Measurements from ENCODE around the gene ARHGAP4. TPM values are rescaled to one million over a fixed set of nuclear protein-coding genes. Genes with fewer than 3 reads are reported as not detected.

The ARHGAP4 gene
- total RNA-seq, 1 experiment from 2014 or later = 67.4 TPM

DNA sequence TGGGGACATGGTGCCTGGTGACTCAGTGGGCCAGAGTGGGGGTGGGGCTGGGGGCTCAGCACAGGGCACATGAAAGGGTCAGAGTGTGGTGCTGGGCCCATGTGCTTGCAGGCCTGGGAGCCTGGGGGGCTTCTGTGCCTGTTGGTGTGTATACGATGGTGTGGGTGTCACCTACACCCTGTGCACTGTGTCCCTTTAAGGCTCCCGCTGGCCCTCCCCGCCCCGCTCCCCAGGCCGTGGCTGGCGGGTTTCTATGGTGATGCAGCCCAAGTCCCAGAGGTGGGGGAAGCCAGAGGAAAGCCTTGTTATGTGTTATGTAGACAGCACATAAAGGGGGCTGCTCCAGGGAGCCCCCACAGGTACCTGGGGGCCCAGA is 45.6 kb downstream of the ARHGAP4 start:
- no peak for DNase-seq (ENCODE audit: low read depth, low spot score)
- ChIA-PET POLR2A (no interaction called here), RAD21 (ENCODE audit: low non-redundant PET in 1 of 2, low total read pairs in 2 of 2, uncharacterized antibody in 2 of 2, unreplicated experiment in 2 of 2) (no interaction called here), CTCF (no interaction called here)
- Histone ChIP-seq H3K27ac (ENCODE audit: low read depth, low read length) (no peak overlapping the region), H3K36me3 (ENCODE audit: control insufficient read depth in 1 of 2, insufficient read depth in 2 of 2, low read length in 2 of 2) (no peaks in the 10 kb centered on the region), H4K20me1 (ENCODE audit: insufficient read depth) (no peaks in the 10 kb centered on the region), H3K9me2 (ENCODE audit: insufficient read depth) (no peaks in the 10 kb centered on the region), H2AFZ (ENCODE audit: low read depth, low read length, poor library complexity, severe bottlenecking) (no peak overlapping the region), H3K9ac (ENCODE audit: low read length) (no peak overlapping the region), H3K9me3 (ENCODE audit: control insufficient read depth in 1 of 2, insufficient read depth in 1 of 2, low read depth in 1 of 2, low read length in 2 of 2) (no peaks in the 10 kb centered on the region), H3K27me3 (ENCODE audit: insufficient read depth, low read length) (no peaks in the 10 kb centered on the region), H3K4me2 (ENCODE audit: low read length) (no peak overlapping the region), H3K79me2 (ENCODE audit: insufficient read depth, low read length) (no peaks in the 10 kb centered on the region), H3K4me3 (replicated peaks in 1 of 2; ENCODE audit: low read depth in 1 of 2, low read length in 2 of 2) (no peak overlapping the region), H3K4me1 (ENCODE audit: control insufficient read depth in 1 of 2, insufficient read depth in 2 of 2, low read length in 2 of 2) (peaks cover 7 to 32% of the 10 kb centered on the region in 2 experiments; a peak in 3 of 4 replicates)
- BruUV-seq (replicated peaks) = no TSS peak
- intact Hi-C loops (cut with micrococcal nuclease) = no loop called here
- no peak for TF ChIP-seq EZH2phosphoT487 (IDR thresholded peaks at IDR 0.05; ENCODE audit: borderline replicate concordance)
- TF ChIP-seq EZH2 (IDR thresholded peaks at IDR 0.05) = no peak
- TF ChIP-seq, protein P1, sequence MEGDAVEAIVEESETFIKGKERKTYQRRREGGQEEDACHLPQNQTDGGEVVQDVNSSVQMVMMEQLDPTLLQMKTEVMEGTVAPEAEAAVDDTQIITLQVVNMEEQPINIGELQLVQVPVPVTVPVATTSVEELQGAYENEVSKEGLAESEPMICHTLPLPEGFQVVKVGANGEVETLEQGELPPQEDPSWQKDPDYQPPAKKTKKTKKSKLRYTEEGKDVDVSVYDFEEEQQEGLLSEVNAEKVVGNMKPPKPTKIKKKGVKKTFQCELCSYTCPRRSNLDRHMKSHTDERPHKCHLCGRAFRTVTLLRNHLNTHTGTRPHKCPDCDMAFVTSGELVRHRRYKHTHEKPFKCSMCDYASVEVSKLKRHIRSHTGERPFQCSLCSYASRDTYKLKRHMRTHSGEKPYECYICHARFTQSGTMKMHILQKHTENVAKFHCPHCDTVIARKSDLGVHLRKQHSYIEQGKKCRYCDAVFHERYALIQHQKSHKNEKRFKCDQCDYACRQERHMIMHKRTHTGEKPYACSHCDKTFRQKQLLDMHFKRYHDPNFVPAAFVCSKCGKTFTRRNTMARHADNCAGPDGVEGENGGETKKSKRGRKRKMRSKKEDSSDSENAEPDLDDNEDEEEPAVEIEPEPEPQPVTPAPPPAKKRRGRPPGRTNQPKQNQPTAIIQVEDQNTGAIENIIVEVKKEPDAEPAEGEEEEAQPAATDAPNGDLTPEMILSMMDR (IDR thresholded peaks at IDR 0.05 in 2 of 3, conservative IDR thresholded peaks at IDR 0.05 in 1 of 3; ENCODE audit: borderline replicate concordance in 1 of 3, insufficient read depth in 1 of 3, low read depth in 2 of 3, low read length in 2 of 3) = no peak
- no peak for TF ChIP-seq JUND (IDR thresholded peaks at IDR 0.05)
- TF ChIP-seq POLR2A (IDR thresholded peaks at IDR 0.05; ENCODE audit: borderline replicate concordance, extremely low read depth, insufficient read depth, insufficient read length) = no peak
- no peak for TF ChIP-seq CBX3 (IDR thresholded peaks at IDR 0.05; ENCODE audit: low read depth)
- ATAC-seq = no peak

DNA sequence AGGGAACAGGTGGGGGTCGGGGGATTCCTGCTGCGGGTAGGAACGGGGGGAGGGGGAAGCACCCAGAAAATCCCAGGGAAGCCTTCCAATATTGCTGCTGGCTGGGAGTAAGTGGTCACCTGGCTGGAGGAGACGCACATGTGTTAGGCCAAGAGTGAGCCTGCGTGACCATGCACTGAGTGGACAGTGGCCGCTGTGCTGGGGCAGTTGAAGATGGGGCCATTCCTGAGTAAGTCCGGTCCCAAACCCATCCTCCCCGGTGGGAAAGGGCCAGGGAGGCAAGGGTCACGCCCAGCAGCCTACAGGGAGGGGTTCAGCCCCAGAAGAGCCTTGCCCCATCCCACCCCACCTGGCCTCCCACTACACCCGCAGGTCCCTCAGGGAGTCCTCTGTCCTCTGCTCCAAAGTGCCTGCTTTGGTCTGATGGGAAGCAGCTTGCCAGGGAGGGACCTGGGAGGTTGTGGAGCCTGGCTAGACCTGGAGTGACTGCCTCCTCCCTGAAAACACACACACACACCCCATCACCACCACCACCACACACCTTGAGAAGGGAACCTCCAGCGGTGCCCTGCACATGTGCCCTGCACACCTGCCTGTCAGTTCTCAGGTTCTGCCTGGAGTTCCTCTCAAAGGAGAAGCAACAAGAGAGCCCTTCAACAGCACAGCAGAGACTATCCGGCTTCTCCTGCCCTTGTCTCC is 46.2 kb downstream of the ARHGAP4 start:
- ChIA-PET POLR2A (no interaction called here), CTCF (no interaction called here), RAD21 (ENCODE audit: low non-redundant PET in 1 of 2, low total read pairs in 2 of 2, uncharacterized antibody in 2 of 2, unreplicated experiment in 2 of 2) (no interaction called here)
- intact Hi-C loops (cut with micrococcal nuclease) = no loop called here
- Histone ChIP-seq H3K9me2 (ENCODE audit: insufficient read depth) (no peaks in the 10 kb centered on the region), H3K4me1 (ENCODE audit: control insufficient read depth in 1 of 2, insufficient read depth in 2 of 2, low read length in 2 of 2) (peaks cover 6 to 27% of the 10 kb centered on the region in 2 experiments; a peak in 3 of 4 replicates), H3K4me3 (replicated peaks in 1 of 2; ENCODE audit: low read depth in 1 of 2, low read length in 2 of 2) (no peak overlapping the region), H4K20me1 (ENCODE audit: insufficient read depth) (no peaks in the 10 kb centered on the region), H2AFZ (ENCODE audit: low read depth, low read length, poor library complexity, severe bottlenecking) (no peak overlapping the region), H3K9ac (ENCODE audit: low read length) (no peak overlapping the region), H3K36me3 (ENCODE audit: control insufficient read depth in 1 of 2, insufficient read depth in 2 of 2, low read length in 2 of 2) (no peaks in the 10 kb centered on the region), H3K9me3 (ENCODE audit: control insufficient read depth in 1 of 2, insufficient read depth in 1 of 2, low read depth in 1 of 2, low read length in 2 of 2) (no peaks in the 10 kb centered on the region), H3K79me2 (ENCODE audit: insufficient read depth, low read length) (no peaks in the 10 kb centered on the region), H3K27ac (ENCODE audit: low read depth, low read length) (no peak overlapping the region), H3K4me2 (ENCODE audit: low read length) (no peak overlapping the region), H3K27me3 (ENCODE audit: insufficient read depth, low read length) (no peaks in the 10 kb centered on the region)
- no TSS peak for BruUV-seq (replicated peaks)
- no peak for DNase-seq (ENCODE audit: low read depth, low spot score)
- ATAC-seq = no peak
- no peak for TF ChIP-seq JUND (IDR thresholded peaks at IDR 0.05)
- no peak for TF ChIP-seq SRF (IDR thresholded peaks at IDR 0.05; ENCODE audit: low read depth)
- TF ChIP-seq, protein P2, sequence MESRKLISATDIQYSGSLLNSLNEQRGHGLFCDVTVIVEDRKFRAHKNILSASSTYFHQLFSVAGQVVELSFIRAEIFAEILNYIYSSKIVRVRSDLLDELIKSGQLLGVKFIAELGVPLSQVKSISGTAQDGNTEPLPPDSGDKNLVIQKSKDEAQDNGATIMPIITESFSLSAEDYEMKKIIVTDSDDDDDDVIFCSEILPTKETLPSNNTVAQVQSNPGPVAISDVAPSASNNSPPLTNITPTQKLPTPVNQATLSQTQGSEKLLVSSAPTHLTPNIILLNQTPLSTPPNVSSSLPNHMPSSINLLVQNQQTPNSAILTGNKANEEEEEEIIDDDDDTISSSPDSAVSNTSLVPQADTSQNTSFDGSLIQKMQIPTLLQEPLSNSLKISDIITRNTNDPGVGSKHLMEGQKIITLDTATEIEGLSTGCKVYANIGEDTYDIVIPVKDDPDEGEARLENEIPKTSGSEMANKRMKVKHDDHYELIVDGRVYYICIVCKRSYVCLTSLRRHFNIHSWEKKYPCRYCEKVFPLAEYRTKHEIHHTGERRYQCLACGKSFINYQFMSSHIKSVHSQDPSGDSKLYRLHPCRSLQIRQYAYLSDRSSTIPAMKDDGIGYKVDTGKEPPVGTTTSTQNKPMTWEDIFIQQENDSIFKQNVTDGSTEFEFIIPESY (IDR thresholded peaks at IDR 0.05; ENCODE audit: extremely low read depth, insufficient replicate concordance, low read length) = no peak
- no peak for TF ChIP-seq EZH2phosphoT487 (IDR thresholded peaks at IDR 0.05; ENCODE audit: borderline replicate concordance)
- TF ChIP-seq ZNF274 (IDR thresholded peaks at IDR 0.05; ENCODE audit: low read depth, low read length) = no peak
- TF ChIP-seq YY1 (IDR thresholded peaks at IDR 0.05; ENCODE audit: extremely low read depth, insufficient replicate concordance, low read depth, low read length) = no peak
- TF ChIP-seq, protein P3, sequence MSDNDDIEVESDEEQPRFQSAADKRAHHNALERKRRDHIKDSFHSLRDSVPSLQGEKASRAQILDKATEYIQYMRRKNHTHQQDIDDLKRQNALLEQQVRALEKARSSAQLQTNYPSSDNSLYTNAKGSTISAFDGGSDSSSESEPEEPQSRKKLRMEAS (IDR thresholded peaks at IDR 0.05) = no peak
- no peak for TF ChIP-seq EGR1 (IDR thresholded peaks at IDR 0.05; ENCODE audit: low read depth)
